ENCODE data around the gene AMPH. TPM values are rescaled to one million over a fixed set of nuclear protein-coding genes. Genes with fewer than 3 reads are reported as not detected.

AMPH gene
- total RNA-seq, 1 experiment from 2014 or later, result not detected

DNA sequence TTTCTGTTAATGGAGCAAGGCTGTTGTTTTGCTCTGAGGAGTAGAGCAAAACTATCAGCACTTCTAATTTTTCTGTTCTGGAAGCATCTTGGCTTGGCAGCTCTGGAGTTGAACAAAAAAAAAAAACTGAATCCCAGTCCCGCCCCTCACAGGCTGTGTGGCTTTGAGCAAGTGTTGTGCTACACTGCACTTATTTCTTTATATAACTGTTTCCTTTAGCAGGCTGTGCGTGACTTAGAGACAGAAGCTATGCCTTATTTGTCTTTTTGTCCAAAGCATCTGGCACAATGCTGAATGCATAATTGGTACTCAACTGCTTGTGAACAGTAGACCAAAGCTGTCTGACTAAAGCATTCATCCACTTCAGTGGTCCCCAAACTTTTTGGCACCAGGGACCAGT lies 96.1 kb downstream of the AMPH start:
- H3K9me2 ChIP-seq (ENCODE audit: insufficient read depth), result no peaks in the 10 kb centered on the region
- no peak overlapping the region for H3K9ac ChIP-seq (ENCODE audit: low read length)
- ChIA-PET CTCF (no interaction called here), RAD21 (ENCODE audit: low non-redundant PET in 1 of 2, low total read pairs in 2 of 2, uncharacterized antibody in 2 of 2, unreplicated experiment in 2 of 2) (no interaction called here), POLR2A (no interaction called here)
- no peaks in the 10 kb centered on the region for H3K79me2 ChIP-seq (ENCODE audit: insufficient read depth, low read length)
- DNase-seq (ENCODE audit: low read depth, low spot score) (no peak), ATAC-seq (no peak)
- peaks cover 47% of the 10 kb centered on the region for H3K27me3 ChIP-seq (ENCODE audit: insufficient read depth, low read length)
- TF ChIP-seq EZH2 (IDR thresholded peaks at IDR 0.05), result no peak
- TF ChIP-seq FOSL1 (IDR thresholded peaks at IDR 0.05; ENCODE audit: low read depth), result no peak
- no peak for TF ChIP-seq EZH2phosphoT487 (IDR thresholded peaks at IDR 0.05; ENCODE audit: borderline replicate concordance)
- no peak for TF ChIP-seq CBX3 (IDR thresholded peaks at IDR 0.05; ENCODE audit: low read depth)
- TF ChIP-seq CEBPB (IDR thresholded peaks at IDR 0.05; ENCODE audit: low read depth), result no peak
- TF ChIP-seq, protein P1, sequence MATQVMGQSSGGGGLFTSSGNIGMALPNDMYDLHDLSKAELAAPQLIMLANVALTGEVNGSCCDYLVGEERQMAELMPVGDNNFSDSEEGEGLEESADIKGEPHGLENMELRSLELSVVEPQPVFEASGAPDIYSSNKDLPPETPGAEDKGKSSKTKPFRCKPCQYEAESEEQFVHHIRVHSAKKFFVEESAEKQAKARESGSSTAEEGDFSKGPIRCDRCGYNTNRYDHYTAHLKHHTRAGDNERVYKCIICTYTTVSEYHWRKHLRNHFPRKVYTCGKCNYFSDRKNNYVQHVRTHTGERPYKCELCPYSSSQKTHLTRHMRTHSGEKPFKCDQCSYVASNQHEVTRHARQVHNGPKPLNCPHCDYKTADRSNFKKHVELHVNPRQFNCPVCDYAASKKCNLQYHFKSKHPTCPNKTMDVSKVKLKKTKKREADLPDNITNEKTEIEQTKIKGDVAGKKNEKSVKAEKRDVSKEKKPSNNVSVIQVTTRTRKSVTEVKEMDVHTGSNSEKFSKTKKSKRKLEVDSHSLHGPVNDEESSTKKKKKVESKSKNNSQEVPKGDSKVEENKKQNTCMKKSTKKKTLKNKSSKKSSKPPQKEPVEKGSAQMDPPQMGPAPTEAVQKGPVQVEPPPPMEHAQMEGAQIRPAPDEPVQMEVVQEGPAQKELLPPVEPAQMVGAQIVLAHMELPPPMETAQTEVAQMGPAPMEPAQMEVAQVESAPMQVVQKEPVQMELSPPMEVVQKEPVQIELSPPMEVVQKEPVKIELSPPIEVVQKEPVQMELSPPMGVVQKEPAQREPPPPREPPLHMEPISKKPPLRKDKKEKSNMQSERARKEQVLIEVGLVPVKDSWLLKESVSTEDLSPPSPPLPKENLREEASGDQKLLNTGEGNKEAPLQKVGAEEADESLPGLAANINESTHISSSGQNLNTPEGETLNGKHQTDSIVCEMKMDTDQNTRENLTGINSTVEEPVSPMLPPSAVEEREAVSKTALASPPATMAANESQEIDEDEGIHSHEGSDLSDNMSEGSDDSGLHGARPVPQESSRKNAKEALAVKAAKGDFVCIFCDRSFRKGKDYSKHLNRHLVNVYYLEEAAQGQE (IDR thresholded peaks at IDR 0.05; ENCODE audit: low read depth), result no peak
- no peak for TF ChIP-seq TCF7L2 (IDR thresholded peaks at IDR 0.05; ENCODE audit: borderline replicate concordance, extremely low read depth, insufficient read depth, insufficient read length)
- TF ChIP-seq, protein P2, sequence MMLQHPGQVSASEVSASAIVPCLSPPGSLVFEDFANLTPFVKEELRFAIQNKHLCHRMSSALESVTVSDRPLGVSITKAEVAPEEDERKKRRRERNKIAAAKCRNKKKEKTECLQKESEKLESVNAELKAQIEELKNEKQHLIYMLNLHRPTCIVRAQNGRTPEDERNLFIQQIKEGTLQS (IDR thresholded peaks at IDR 0.05), result no peak
- TF ChIP-seq, protein P3, sequence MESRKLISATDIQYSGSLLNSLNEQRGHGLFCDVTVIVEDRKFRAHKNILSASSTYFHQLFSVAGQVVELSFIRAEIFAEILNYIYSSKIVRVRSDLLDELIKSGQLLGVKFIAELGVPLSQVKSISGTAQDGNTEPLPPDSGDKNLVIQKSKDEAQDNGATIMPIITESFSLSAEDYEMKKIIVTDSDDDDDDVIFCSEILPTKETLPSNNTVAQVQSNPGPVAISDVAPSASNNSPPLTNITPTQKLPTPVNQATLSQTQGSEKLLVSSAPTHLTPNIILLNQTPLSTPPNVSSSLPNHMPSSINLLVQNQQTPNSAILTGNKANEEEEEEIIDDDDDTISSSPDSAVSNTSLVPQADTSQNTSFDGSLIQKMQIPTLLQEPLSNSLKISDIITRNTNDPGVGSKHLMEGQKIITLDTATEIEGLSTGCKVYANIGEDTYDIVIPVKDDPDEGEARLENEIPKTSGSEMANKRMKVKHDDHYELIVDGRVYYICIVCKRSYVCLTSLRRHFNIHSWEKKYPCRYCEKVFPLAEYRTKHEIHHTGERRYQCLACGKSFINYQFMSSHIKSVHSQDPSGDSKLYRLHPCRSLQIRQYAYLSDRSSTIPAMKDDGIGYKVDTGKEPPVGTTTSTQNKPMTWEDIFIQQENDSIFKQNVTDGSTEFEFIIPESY (IDR thresholded peaks at IDR 0.05; ENCODE audit: extremely low read depth, insufficient replicate concordance, low read length), result no peak
- no peak for TF ChIP-seq EGR1 (IDR thresholded peaks at IDR 0.05; ENCODE audit: low read depth)
- TF ChIP-seq YY1 (IDR thresholded peaks at IDR 0.05; ENCODE audit: extremely low read depth, insufficient replicate concordance, low read depth, low read length), result no peak
- TF ChIP-seq SIN3A (IDR thresholded peaks at IDR 0.05; ENCODE audit: low read depth), result no peak
- no peak for TF ChIP-seq ZNF274 (IDR thresholded peaks at IDR 0.05; ENCODE audit: low read depth, low read length)
- TF ChIP-seq, protein P4, sequence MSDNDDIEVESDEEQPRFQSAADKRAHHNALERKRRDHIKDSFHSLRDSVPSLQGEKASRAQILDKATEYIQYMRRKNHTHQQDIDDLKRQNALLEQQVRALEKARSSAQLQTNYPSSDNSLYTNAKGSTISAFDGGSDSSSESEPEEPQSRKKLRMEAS (IDR thresholded peaks at IDR 0.05), result no peak
- TF ChIP-seq POLR2A (IDR thresholded peaks at IDR 0.05; ENCODE audit: borderline replicate concordance, extremely low read depth, insufficient read depth, insufficient read length), result no peak
- TF ChIP-seq SRF (IDR thresholded peaks at IDR 0.05; ENCODE audit: low read depth), result no peak
- TF ChIP-seq RAD21 (IDR thresholded peaks at IDR 0.05; ENCODE audit: low read depth), result no peak
- no peak for TF ChIP-seq POLR2AphosphoS5 (IDR thresholded peaks at IDR 0.05; ENCODE audit: low read depth, low read length)
- TF ChIP-seq ELF1 (IDR thresholded peaks at IDR 0.05; ENCODE audit: borderline replicate concordance, low read depth), result no peak
- H3K4me3 ChIP-seq (replicated peaks in 1 of 2; ENCODE audit: low read depth in 1 of 2, low read length in 2 of 2), result no peak overlapping the region
- H4K20me1 ChIP-seq (ENCODE audit: insufficient read depth), result no peaks in the 10 kb centered on the region
- no peak overlapping the region for H3K27ac ChIP-seq (ENCODE audit: low read depth, low read length)
- no TSS peak for BruUV-seq (replicated peaks)
- intact Hi-C loops (cut with micrococcal nuclease), result no loop called here
- H2AFZ ChIP-seq (ENCODE audit: low read depth, low read length, poor library complexity, severe bottlenecking), result no peak overlapping the region
- H3K9me3 ChIP-seq (ENCODE audit: control insufficient read depth in 1 of 2, insufficient read depth in 1 of 2, low read depth in 1 of 2, low read length in 2 of 2), result no peaks in the 10 kb centered on the region
- no peaks in the 10 kb centered on the region for H3K4me1 ChIP-seq (ENCODE audit: control insufficient read depth in 1 of 2, insufficient read depth in 2 of 2, low read length in 2 of 2)
- H3K36me3 ChIP-seq (ENCODE audit: control insufficient read depth in 1 of 2, insufficient read depth in 2 of 2, low read length in 2 of 2), result no peaks in the 10 kb centered on the region
- no peak overlapping the region for H3K4me2 ChIP-seq (ENCODE audit: low read length)

Measured in HCT116 (cell line).